Stimulated activated CD4-positive, alpha-beta T cell treated with anti-CD3 and anti-CD28 coated beads, Interleukin-15, amount 100 ng/mL, for 1 hour (primary cell): ENCODE measurements around the gene REEP3.
"Not testable (repeated sequence)": the region's sequence is repeated elsewhere in the genome, so short reads cannot be mapped to it uniquely, and the experiment has no call there.

Experiments
- DNase-seq, 2 donors: peaks; one replicate each; pipeline ENCODE4 v3.0.0-alpha.2; 2020; ENCODE audit warnings: low read depth in 1 of 2, low spot score in 1 of 2

The REEP3 gene

DNA sequence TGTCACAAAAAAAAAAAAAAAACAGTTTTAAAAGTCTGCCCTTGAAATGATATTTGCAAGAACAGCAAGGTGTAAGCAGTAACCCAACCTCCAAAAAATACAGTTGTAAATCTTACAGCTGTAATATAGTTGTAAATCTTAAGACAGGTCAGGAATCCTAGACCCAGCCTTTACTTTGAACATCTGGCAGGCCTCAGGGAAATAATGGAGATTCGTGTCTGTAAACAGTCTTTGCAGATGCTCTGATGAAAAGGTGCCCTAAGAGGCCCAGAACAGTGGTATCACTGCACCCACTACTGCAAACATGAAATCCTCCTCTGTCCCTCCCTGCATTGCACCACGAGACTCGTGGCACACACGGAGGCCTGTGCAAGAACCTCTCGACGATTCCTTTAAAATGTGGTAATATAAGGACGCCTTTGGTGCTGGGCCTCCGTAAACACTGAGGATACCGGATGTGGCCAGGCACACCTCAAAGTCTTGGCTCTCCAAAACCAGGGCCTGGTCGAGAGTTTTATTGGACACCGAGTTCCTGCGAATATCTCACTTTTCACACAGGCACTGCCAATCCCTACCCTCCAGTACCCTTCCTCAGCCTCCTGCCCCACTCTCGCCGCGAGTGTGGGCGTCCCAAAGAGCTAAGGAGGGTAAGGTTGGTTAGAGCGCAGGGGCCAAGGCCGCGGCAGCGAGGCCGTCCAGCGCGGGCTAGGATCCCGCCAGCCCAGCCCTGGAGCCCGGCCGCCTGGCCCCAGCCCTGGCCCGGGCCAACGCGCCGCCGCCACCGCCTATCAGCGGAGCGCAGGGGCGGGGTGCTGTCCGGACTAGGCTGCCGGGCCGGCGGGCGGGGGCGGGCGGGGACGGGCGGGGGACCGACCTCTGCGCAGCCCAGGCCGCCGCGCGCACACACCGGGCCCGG lies at the start of gene REEP3:
Gene REEP3, plus strand, starts transcription at position 902 of the 916 bp plus-strand sequence. CDS start 145 bp downstream, outside the sequence.
- peak; percentile 15 to 29 for DNase-seq

DNA sequence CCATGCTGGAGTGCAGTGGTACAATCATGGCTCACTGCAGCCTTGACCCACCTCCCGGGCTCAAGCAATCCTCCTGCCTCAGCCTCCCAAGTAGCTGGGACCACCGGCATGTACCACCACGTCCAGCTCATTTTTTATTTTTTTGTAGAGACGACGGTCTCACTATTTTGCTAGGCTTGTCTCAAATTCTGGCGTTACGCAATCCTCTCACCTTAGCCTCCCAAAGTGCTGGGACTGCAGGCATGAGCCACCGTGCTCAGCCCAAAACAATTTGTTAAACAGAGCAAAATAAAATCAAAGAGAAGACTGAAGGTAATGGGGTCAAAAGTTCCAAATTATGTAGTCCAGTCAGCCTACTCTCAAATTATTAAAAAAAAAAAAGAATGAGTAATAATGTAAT lies 46.7 kb upstream of the REEP3 start:
- DNase-seq = no peak

DNA sequence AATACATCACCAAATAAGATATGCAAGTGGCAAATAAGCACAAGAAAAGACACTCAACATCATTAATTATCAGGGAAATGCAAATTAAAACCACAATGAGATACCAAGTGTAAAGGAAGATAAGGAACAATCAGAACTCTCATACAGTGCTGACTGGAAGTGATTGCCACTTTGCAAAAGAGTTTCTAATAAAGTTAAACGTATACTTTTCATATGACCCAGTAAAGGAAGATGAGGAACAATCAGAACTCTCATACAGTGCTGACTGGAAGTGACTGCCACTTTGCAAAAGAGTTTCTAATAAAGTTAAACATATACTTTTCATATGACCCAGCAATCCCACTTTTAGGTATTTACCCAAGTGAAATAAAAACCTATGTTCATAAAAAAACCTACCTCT lies 43.3 kb upstream of the REEP3 start:
- no peak for DNase-seq

- DNase-seq = no peak
Measured at GRCh38 chr10:63478564-63478963, 42.6 kb upstream of the REEP3 start.

- no peak for DNase-seq
Measured at GRCh38 chr10:63480237-63480636, 41.0 kb upstream of the REEP3 start.

- DNase-seq = no peak
Measured at GRCh38 chr10:63481815-63482421, 39.3 kb upstream of the REEP3 start.

DNA sequence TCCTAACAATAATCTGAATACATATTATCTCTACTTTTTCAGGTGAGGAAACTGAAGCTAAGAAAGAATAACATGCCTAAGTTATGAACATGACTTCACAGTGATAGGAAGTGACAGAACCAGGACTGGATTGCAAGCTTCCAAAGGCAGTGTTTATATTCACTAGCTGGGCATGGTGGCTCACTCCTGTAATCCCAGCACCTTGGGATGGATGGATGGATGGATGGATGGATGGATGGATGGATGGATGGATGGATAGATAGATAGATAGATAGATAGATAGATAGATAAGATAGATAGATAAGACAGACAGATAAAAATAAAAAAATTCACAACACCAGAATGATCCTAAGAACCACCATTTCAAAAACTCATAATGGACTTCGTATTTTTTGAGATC lies 37.2 kb upstream of the REEP3 start:
- no peak for DNase-seq

DNA sequence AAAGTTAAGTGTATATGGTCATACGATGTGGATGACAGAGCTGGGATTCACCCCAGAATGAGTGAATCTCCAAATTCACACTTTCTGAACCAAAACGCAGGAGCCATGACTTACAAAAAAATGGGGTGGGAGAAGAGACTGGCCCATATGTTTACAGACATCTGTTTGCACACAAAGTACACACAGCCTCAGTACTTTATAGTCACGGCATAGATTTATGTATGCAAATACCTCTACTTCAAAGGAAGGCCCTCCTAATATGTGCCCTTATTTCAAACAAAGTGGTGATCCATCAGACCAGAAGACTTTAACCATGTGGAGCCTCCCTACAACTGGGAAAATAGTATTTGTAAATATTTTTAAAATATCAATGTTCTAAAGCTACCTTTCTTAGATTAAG lies 33.2 kb upstream of the REEP3 start:
- no peak for DNase-seq

GRCh38 chr10:63489838-63490237 lies 31.4 kb upstream of the REEP3 start:
- no peak for DNase-seq

DNA sequence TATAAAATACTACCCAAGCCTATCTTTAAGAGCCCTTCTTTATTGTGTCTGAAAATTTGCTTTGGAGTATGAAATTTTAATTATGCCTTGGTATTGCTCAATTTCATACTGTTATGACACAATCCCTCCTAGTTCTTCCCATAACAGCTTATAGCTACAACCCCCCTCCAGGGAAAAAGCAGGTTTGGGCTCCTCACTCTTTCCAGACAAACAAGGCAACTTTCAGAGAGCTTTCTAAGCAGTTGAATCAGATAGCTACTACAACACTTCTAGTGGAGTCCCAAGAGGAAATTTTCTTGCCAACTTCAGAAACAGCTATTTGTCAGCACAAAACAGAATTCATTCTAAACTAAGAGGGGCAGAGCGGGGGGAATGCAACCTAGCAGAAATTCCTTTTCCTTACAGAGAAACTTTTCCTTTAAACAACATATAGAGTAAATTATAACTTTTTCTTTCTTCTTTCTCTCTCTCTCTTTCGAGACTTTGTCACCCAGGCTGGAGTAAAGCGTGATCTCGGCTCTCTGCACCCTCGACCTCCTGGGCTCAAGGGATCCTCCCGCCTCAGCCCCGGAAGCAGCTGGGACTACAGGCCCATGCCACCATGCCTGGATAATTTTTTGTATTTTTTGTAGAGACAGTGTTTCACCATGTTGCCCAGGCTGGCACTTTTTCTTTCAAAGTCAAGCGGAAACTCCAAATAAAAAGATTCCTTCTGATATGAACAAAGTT lies 29.4 kb upstream of the REEP3 start:
- no peak for DNase-seq

DNA sequence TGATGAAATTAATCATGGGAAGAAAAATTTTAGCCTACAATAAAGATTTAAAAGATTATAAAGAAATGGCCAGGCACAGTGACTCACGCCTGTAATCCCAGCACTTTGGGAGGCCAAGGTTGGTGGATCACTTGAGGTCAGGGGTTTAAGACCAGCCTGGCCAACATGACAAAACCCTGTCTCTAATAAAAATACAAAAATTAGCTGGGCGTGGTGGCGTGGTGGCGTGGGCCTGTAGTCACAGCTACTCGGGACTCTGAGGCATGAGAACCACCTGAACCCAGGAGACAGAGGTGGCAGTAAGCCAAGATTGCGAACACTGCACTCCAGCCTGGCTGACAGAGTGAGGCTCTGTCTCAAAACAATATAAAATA lies 28.9 kb upstream of the REEP3 start:
- not testable (repeated sequence) for DNase-seq

- no peak for DNase-seq
Measured at GRCh38 chr10:63493004-63493403, 28.2 kb upstream of the REEP3 start.

GRCh38 chr10:63494951-63495350 lies 26.2 kb upstream of the REEP3 start:
- DNase-seq = no peak

DNA sequence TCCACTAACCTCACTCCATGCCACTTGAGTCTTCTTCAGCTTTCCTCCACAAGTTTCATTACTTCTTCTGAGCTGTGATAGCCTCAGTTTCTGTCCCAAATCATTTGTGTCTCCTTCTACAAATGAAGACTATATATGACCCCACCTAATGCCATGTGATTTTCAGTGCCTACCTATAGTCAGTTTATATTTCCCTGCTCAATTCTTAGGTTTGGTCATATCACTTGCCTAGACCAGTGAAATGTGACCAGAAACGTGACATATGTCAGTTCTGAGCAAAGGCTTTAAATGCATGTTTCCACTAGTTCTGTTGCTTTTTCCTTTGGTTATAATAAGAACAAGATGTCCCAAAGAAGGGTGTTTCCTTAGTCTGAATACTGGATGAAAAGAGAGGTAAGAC lies 24.6 kb upstream of the REEP3 start:
- no peak for DNase-seq

DNA sequence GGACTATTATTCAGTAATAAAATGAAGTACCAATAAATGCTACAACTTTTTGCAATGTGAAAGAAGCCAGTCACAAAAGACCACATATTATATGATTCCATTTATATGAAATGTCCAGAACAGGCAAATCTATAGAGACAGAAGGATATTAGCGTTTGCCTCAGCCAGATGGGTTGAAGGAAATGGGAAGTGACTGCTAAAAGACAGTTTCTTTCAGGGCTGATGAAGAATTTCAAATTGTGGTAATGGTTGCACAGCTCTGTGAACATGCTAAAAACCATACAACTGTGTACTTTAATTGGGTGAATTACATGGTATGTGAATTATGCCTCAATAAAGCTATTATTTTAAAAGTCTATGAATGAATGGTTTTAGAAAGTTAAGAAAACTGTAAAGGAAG lies 23.9 kb upstream of the REEP3 start:
- no peak for DNase-seq

GRCh38 chr10:63498665-63499064 lies 22.5 kb upstream of the REEP3 start:
- no peak for DNase-seq

- DNase-seq = not testable (repeated sequence)
Measured at GRCh38 chr10:63500551-63500950, 20.6 kb upstream of the REEP3 start.

DNA sequence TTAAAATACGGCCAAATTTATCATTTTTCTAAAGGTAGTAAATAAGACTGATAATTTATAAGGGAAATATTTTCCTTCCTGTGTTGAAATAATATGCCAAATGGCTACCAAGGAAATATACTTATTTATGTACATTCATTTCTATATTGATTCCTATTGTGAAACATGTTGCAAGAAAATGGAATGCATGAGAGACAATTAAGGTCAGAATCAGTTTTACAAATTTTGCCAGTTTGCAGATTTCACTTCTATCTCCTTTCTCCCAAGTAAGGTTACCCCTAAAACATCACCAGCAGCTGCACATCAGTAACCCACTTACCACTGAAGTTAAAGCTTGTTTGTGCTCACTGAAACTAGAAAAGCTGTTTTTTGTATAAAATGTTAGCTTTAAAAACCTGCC lies 19.2 kb upstream of the REEP3 start:
- DNase-seq = no peak

DNA sequence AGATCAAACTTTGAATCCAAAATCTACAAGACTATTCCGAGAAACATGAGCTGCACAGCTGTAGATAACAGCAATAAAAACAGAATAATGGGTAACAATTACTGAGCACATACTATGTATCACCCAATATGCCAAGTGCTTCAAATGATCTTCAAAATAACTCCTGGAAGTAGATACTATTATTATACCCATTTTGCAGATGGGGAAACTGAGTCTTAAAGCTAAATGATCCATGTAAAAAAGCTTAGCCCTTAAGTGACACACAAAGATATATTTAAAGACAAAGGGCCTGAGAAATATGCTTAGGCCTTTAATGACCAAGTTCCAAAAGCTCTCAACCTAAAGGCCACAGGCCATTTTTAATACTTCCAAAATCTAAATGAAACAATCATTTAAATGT lies 18.4 kb upstream of the REEP3 start:
- DNase-seq = no peak

- DNase-seq = no peak
Measured at GRCh38 chr10:63503395-63503794, 17.8 kb upstream of the REEP3 start.

DNA sequence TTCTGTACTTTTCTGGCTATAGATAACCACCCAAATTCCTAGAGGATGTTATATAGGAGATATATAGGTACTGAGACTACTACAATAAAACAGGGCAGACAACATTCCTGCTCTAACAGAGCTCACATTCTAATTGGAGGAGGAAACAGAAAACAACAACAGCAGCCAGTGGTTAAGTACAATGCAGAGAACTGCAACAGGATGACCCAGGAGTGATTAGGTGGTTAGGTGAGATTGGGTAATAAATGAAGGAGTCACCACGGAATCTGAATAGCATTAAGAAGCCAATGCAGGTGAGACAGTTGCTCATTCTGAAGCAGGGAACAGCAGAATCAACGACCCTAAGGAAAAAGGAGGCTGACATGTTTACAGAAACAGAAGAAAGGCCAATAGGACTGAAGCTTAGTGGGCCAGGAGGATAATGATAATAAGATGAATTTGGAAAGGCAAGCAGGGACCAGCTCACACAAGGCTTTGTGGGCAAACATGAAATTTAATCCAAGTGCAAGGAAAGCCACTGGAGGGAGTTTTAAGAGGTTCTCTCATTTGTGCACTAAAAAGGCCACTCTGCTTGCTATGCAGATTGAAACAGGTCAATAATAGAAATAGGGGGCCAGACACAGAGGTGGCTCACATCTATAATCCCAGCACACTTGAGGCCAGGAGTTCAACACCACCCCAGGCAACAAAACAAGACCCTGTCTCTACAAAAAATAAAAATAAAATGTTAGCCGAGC lies 16.9 kb upstream of the REEP3 start:
- DNase-seq = no peak
